ENCODE results near the gene PERM1.

PERM1 gene

DNA sequence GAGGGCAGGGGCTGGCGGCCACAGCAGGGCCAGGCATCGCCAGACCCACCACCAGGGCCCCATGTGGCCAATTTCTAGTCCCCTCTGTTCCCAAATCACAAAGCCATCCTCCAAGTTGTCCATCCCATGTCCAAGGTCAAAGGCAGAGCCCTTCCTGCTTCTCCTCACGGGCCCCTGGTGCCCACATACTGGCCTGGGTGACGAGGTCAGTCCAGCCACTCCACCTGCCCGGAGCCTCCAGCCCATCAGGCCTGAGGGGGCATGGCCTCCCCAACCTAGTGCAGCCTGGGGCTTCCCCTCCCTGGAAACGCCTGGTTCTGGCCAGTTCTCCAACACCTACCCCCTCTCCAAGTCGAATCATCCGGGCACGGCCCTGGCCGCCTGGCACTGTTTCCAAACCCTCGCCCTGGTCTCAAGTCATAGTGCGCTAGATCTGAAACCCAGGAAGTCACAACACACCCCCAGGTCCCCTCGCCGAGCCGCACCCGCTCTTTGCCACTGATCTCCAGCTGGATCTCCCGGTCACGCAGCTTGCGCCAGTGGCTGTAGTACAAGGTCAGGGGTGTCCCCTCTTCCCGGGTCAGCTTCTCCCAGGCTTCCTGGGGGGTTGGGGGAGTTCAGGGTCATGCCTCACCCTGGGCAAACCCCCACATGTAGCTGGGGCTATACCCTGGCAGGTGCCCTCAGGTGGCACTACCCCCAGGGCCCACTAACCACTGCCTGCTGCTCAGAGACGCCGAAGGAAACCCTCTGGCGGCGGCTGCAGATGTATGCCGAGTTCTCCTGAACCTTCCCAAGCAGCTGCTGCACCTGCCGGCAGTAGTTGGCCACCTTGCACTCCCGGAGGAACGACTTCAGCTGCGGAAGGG is 36.0 kb downstream of the PERM1 start:
- DNase-seq, result no peak

DNA sequence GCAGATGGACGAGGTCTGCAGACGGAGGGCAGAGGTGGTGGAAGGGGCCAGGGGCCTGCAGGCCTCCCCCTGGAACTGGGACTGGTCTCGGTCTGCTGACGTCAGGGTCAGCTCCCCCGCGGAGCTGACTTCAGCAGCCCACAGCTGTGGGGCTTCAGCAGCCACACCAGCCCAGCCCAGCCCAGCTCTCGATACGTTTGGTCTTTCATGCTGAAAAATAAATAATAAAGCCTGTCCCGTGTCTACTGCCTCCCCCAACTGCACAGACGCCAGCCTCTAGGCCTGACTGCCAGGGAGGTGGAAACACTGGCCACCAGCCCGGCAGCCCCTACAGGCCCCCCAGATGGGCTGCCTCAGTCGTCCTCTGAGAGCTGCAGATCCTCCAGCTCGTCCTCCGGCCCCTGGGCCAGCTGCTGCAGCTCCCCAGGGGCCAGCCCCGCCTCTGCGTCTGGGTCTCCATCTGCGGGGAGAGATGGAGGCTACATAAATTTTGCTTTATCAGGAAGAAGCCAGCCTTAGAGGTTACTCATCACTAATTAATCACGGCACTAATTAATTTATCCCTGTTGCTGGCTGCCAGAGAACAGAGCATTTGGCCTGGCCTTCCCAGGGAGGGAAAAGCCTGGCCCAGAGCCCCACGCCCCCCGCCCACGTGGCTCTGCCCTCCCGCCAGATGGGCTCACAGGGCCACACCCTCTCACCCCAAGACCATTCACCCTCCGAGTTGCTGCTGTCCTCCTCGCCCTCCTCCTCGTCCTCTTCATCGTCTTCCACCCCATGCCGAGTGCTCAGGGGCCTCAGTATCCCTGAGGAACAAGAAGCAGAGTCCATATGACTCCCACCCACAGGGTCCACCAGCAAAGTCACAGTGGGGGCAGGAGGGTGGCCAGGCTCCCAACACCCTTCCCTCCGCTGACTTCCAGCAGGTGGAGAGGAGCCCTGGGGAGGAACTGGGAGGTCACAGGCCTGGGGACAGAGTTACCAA is 37.3 kb downstream of the PERM1 start:
- no peak for DNase-seq

DNA sequence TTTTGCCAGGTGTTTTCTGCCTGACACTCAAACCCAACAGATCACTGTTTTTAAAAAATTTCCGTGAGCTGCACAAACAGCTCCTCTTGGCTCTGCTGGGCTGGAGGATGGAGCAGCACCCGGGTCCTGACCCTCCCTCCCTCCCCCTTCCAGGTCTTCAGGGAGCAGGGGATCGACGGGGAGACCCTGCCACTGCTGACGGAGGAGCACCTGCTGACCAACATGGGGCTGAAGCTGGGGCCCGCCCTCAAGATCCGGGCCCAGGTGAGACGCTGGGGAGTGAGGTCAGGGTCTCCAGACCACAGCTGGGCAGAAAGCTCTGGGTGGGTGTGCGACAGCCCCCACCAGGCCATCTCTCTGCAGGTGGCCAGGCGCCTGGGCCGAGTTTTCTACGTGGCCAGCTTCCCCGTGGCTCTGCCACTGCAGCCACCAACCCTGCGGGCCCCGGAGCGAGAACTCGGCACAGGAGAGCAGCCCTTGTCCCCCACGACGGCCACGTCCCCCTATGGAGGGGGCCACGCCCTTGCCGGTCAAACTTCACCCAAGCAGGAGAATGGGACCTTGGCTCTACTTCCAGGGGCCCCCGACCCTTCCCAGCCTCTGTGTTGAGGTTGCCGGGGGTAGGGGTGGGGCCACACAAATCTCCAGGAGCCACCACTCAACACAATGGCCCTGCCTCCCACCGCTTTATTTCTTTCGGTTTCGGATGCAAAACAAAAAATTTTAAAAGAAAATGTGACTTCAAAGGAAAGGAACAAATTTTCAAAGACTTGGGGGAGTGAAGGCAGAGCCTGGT is 38.1 kb downstream of the PERM1 start:
- no peak for DNase-seq

DNA sequence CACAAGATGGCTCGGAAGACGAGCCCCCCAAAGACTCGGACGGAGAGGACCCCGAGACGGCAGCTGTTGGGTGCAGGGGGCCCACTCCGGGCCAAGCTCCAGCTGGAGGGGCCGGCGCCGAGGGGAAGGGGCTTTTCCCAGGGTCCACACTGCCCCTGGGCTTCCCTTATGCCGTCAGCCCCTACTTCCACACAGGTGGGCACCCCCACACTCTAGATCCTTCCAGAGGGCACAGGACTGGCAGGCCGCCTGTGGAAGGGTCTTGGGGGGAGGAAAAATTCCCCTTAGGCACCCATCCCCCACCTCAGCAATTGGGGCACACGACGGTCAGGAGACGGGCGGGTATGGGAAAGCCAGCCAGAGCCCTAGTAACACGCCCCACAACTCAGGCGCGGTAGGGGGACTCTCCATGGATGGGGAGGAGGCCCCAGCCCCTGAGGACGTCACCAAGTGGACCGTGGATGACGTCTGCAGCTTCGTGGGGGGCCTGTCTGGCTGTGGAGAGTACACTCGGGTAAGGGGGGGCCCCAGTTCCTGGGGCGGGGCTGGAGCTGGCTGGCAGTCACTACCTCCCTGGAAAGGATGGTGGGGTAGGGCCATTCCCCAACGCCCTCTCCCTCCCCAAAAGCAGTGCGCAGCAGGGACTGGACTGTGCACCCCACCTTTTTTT is 38.9 kb downstream of the PERM1 start:
- peak; percentile 50 for DNase-seq

DNA sequence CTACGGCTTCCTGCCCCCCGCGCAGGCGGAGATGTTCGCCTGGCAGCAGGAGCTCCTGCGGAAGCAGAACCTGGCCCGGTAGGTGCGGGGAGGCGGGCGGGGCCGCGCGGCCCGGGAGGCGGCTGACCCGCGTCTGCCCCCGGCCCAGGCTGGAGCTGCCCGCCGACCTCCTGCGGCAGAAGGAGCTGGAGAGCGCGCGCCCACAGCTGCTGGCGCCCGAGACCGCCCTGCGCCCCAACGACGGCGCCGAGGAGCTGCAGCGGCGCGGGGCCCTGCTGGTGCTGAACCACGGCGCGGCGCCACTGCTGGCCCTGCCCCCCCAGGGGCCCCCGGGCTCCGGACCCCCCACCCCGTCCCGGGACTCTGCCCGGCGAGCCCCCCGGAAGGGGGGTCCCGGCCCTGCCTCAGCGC is 39.5 kb downstream of the PERM1 start:
- DNase-seq, result no peak

DNA sequence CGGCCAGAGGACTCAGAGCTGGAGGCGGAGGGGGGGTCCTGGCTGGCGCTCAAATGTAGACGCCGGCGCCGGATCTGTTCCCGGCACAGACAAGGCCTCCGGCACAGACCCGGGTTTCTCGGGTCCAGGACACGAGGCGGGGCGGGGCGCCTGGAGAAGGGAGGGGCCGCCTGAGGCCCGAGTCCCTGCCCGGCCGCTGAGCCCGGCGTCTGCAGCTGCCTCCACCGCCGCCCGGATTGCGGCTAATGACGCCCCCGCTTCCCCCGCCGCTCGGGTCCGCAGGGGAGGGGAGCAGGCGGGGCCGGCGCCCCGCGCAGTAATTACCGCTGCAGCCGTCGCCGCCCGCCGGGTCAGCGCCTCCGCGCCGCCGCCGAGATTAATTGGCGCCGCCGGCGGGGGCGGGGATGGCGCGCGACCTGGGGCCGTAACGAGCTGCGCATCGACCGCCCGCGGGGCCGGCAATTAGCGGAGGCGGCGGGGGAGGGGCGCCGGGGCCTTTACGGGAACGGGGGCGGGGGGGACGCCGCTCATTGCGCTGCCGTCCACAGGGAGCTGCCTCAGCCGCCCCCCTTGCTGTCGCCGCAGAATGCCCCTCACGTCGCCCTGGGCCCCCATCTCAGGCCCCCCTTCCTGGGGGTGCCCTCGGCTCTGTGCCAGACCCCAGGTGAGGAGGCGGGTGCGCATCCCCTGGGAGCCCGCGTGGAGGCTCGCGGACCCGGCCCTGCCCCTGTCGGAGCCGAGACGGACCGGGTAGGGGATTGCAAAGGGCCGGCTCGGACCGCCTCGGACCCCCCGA is 40.1 kb downstream of the PERM1 start:
- peak; percentile 80 for DNase-seq

DNA sequence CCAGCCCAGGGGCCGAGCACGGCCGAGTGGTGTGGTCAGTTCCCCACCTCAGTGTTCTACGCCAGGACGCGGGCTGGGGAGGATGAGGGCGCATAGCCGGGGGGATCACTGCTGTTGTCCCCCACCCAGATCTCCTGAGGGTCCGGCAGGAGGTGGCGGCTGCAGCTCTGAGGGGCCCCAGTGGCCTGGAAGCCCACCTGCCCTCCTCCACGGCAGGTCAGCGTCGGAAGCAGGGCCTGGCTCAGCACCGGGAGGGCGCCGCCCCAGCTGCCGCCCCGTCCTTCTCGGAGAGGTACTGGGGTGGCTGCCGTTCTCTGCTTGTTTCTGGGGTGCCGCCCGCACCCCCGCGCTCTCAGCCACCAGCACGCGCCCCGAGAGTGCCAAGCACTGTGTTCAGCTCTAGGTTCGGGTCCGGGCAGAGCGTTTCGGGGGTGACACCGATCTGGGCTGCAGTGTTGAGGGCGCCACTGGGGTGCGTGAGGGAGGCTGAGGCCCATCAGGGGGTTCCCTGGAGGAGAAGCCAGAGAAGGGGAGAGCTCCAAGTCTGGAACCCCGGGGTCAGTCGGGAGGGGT is 40.8 kb downstream of the PERM1 start:
- DNase-seq, result no peak

DNA sequence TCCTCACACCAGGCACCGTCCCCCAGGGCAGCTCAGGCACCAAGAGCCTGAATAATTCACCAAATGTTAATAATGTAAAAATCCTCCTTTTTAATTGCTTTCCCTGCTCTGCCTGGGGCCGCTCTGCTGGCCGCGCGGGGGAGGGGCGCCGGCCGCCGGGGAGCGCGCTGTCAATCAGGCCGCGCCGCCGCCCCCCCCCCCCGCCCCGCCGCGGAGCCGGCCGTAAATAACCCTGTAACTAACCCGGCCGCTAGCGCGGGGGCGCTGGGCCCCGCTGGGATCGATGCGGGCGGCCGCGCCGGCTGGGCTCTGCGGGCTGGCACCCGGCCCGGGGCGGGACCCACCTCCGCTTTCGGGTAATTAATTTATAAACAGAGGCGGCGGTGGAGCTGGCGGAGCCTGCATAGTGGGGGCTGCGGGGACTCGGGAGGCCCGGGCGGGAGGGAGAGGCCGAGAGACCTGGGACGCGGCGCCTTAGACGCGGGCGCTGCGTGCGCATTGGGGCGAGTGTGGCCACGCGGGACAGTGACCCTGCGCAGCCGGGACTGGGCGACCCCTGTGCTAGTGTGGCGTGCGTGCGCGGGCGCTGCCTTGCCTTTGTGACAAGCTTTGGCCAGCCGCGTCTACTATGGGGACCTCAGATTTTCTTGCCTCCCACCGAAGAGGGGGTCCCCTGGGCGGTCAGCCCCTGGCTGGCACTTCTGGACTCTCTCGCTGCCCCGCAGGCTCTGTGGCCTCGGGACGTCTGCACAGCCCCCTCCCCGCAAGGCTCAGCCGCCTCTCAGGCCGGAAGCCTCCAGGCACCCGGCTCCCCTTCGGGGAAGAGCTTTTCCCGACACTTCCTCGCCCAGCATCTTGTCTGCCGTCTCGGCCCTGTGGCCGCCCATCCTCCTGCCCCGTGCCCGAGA is 41.5 kb downstream of the PERM1 start:
- DNase-seq, result peak; percentile 52

DNA sequence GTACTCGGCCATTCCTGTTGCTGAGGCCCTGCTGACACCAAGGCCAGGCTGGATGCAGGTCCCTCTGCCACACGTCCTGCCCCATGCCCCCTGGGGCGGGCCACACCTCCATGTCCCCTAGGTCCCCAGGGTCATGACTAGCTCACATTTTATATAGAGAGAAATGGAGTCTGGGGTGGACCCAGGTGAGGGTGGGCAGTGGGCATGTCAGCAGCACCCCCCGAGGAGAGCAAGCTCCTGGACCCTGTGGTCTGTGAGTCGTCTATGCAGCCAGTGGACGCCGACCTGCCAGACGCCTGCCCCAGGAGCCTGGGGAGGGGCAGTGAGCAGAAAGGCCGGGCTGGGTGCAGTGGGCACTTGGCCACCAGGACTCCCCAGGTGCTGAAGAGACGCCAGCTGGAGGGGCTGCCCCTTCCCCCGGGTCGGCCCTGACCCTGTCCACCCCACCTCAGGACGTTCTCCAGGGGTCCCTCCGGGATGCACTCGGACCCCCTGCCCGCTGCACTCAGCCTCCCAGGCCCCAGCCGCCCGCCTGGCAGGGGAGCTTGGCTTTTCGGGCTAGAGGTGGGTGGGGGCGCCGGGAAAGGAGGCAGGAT is 42.3 kb downstream of the PERM1 start:
- DNase-seq, result no peak

DNA sequence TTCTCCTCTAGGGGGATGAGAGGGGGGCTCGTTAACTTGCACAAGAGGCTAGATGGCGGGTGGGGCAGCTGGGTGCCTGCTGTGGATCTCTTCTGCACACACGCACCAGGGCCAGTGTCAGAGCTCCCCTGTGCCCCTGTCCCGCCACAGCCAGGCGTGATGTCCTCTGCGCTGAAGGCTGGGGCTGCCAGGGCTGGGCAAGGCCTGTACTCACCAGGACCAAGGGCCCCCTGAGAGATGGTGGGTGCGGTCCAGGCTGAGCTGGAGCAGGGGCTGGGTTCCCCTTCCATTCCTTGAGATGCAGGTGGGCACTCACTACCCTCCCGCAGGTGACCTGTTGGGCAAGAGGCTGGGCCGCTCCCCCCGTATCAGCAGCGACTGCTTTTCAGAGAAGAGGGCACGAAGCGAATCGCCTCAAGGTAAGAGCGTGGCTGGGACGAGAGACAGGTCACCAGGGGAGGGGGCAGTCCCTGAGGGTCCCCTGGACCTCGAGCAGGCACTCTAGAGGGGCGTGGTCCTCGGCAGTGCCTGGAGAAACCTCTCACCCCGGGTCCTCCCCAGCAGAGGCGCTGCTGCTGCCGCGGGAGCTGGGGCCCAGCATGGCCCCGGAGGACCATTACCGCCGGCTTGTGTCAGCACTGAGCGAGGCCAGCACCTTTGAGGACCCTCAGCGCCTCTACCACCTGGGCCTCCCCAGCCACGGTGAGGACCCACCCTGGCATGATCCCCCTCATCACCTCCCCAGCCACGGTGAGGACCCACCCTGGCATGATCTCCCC is 43.0 kb downstream of the PERM1 start:
- DNase-seq, result no peak

DNA sequence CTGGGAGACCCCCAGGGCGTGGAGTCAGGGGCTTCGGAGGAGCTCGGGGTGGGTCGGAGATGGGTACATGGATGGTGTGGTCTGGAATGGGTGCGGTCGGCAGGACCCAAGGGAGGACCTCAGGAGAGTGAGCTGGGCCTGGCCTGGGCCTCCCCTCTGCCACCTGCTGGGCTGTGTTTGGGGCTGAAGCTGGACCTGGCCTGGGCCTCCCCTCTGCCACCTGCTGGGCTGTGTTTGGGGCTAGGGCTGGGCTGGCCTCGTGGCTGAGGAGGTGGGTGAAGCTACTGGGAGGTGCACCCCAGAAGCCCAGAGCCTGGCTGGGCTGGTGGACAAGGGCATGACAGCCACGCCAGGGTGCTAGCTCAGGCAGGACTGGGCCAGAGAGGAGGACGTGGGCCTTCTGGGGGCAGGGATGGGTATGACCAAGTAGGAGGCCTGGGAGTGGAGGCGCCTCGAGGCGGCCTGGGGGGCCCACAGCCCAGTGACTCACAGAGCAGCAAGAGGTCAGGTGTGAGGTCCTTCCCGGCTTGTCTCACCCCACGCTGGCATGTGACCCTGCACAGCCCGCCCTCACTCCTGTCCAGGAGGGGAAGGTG is 43.7 kb downstream of the PERM1 start:
- peak; percentile 69 for DNase-seq

DNA sequence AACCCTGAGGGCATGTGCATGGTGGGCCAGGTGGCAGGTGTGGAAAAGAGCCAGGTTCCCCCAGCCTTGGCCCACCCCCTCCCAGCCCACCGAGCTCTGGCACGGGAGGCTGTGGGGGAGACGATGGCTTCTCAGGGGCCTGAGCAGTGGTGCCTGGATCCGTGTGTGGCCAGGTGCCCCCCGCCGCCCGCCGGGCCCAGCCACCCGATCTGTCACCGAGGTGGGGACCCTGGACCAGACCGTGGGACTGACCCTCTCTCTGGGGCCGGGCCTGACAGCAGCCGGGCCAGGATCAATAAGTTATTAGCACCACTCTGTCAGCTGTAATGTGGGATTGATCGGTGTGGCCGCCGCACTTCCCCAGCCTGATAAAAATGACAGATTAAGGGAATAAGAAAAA is 44.4 kb downstream of the PERM1 start:
- DNase-seq, result no peak

DNA sequence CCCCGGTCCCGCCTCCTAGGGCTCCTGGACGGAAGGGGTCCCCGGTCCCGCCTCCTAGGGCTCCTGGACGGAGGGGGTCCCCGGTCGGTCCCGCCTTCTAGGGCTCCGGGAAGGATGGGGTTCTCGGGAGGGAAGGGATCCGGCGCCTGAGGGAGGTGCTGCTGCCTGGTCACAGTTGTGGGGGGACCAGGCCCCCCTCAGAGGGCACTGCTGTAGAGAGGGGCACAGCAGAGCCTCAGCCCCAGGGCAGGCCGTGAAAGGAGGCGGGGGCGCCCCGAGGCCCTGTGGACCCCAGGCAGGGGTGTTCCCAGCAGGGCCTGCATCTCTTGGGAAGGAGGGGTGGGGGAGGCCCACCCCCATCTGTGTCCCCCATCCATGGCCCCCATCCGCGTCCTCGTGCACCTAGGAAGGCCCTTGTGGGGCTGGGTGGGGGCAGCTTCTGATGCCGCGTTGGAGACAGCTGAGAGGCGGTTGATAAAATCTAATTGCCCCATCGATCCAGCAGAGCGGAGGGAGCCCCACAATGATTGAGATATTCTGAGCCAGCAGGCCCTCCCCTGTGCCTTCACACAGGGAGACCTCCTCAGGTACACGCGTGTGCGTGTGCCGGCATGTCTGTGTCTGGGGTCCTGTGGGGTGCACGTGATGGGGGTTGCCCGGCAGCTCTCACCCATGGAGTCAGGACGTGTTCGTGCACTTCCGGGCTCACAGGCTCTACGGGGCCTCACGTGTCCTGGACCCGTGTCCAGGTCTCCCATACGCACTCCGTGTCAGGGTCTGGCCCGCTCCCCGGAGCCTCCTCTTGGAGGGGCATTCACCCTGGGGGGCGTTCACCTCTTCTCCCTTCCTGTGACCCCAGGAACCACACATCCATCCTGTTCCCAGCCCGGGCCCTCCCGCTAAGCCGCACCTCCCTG is 45.3 kb downstream of the PERM1 start:
- no peak for DNase-seq

DNA sequence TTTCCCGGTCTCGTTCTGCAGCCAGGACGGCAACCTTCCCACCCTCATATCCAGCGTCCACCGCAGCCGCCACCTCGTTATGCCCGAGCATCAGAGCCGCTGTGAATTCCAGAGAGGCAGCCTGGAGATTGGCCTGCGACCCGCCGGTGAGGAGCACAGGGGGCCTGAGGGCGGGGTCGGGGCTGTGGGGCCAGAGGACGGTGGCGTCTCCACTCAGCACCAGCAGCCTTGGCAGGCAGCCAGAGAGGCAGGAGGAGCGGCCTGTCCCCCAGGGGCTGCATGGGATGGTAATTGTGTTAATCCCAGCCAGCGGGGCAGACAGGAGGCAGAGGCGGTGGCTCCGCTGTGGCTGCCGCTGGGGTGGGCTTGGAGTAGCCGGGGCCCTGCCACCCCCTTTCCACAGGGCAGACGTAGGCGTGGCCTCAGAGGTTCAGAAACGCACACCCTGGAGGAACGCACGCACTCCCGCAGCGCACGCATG is 46.1 kb downstream of the PERM1 start:
- DNase-seq, result no peak

DNA sequence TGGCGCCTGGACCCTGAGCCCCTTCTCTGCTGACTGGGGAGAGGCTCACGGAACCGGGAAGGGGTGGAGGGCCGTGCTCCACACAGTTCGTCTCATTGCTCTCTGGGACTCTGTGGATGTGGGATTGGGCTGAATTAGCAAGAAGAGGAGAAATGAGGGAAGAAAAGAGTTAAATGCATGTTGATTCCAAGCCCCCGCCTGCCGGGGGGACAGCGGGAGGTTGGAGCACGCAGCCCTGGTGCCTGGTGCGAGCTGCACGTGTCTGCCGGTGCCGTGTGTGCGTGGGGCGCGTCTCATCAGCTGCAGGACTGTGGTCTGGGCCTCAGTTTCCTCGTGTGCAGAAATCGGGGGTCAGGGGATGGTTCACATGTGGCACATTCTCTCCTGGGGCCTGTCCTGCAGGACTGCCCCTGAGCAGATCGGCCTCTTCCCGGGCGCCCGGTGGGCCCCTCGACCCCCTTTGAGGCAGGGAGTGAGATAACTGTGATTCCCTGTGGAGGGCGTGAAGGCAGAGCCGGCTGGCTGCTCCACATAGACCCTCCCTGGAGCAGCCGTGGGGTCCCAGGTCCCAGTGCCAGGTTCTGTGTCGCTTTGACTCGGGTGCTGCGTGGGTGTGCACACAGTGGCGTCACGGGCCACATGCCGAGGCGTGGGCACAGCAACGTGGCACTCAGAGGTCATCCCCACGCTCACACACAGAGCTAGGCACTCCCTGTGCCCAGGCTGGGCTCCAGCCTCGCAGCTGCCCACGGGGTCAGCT is 46.7 kb downstream of the PERM1 start:
- no peak for DNase-seq

DNA sequence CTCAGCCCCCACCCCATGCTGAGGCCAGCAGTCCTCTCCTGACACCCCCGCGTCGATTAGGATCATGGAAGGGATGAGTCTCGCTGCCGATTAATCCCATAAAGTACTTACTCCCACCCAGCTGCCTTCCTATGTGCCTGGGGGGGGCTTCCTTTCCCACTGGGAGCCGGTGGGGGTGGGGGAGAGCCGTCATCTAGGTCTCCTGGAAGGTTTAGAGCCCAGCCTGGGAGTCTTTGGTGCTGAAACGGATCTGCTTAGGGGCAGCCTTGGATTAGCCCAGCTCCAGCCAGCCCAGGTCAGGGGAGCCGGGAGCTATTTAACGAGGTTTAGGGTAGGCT is 48.3 kb downstream of the PERM1 start:
- no peak for DNase-seq
